Esophagus squamous epithelium (tissue), 5 donors: ENCODE measurements around the gene DBR1. TPM values are rescaled to one million over a fixed set of nuclear protein-coding genes. Genes with fewer than 3 reads are reported as not detected.

ENCODE experiments used
- DNase-seq: peaks from one replicate; lab custom pipeline; 2025; lab: John Stamatoyannopoulos, UW
- H3K27ac ChIP-seq, 4 donors: fragments of 200-600 bp; sonication (generic); one replicate each; pipeline ENCODE4 v1.5.1; 2016 to 2019; ENCODE audit warnings: mild to moderate bottlenecking in 1 of 4
- H3K27me3 ChIP-seq, 4 donors: fragments of 200-600 bp; sonication (generic); 1 replicate in 3 of 4; 2 replicates in 1 of 4; pipeline versions ENCODE4 v1.5.1 to v1.6.0; 2017 to 2021; ENCODE audit warnings: antibody characterized with exemption in 1 of 4
- H3K36me3 ChIP-seq, 3 donors: fragments of 200-600 bp; sonication (generic); one replicate each; pipeline ENCODE4 v1.5.1; 2016 to 2019
- H3K4me1 ChIP-seq, 3 donors: fragments of 200-600 bp; sonication (generic); one replicate each; pipeline ENCODE4 v1.5.1; 2017 to 2019
- H3K4me3 ChIP-seq, 4 donors: fragments of 200-600 bp; sonication (generic); 1 replicate in 3 of 4; 2 replicates in 1 of 4; pipeline ENCODE4 v1.5.1; 2016 to 2019; ENCODE audit warnings: mild to moderate bottlenecking in 2 of 4, moderate library complexity in 1 of 4
- H3K9me3 ChIP-seq, 3 donors: fragments of 200-600 bp; sonication (generic); one replicate each; pipeline ENCODE4 v1.5.1; 2016 to 2019
- POLR2A ChIP-seq, 4 donors: fragments of 450-650 bp; IDR thresholded peaks; one replicate each; pipeline ENCODE4 v1.6.1; 2017; ENCODE audit warnings: antibody characterized with exemption in 4 of 4, mild to moderate bottlenecking in 4 of 4, moderate library complexity in 3 of 4
- WGBS, 2 donors: methylation state at CpG; one replicate each; pipeline ENCODE4 v1.1.5; 2018; 5-methylcytosine and 5-hydroxymethylcytosine counted together
- intact Hi-C: fragments of 100-400 bp; cut with DNase I; formaldehyde crosslinking; loops from one replicate; pipeline ENCODE4 v1.15.0; 2022
- total RNA-seq, 4 donors: library from RNA; depleted of rRNA; stranded (reverse); fragments of >200 nt; gene quantifications; one replicate each; pipeline ENCODE4 v1.1.0, GENCODE V29; 2016
- TF ChIP-seq, protein P1 (sequence below), 6 experiments: fragments of 450-650 bp in 4 of 6; fragments of 200-600 bp in 2 of 6; sonication (generic) in 2 of 6; IDR thresholded peaks; one replicate each; pipeline ENCODE4 v1.5.1; 2016 to 2019; ENCODE audit warnings: antibody characterized with exemption in 6 of 6, mild to moderate bottlenecking in 4 of 6, moderate library complexity in 4 of 6
- donor health status: DM: yes; HTN: yes; CAD: no.

The DBR1 gene
- total RNA-seq, 4 donors from 2014 or later = 8.1 to 15.3 (median 11.0) TPM

- 33 to 34% methylated on average over 5 of the region's 5 CpGs for WGBS, 2 donors
- Histone ChIP-seq H3K27me3 (no peaks in the 10 kb centered on the region), H3K27ac (peak overlapping the region in 1 of 4 donors; percentile 57), H3K36me3 (no peaks in the 10 kb centered on the region), H3K4me3 (no peak overlapping the region), H3K4me1 (peaks cover 0 to 7% (median 0%) of the 10 kb centered on the region in 3 donors), H3K9me3 (no peaks in the 10 kb centered on the region)
- no peak for DNase-seq
- intact Hi-C loops = no loop called here
- TF ChIP-seq, protein P1, sequence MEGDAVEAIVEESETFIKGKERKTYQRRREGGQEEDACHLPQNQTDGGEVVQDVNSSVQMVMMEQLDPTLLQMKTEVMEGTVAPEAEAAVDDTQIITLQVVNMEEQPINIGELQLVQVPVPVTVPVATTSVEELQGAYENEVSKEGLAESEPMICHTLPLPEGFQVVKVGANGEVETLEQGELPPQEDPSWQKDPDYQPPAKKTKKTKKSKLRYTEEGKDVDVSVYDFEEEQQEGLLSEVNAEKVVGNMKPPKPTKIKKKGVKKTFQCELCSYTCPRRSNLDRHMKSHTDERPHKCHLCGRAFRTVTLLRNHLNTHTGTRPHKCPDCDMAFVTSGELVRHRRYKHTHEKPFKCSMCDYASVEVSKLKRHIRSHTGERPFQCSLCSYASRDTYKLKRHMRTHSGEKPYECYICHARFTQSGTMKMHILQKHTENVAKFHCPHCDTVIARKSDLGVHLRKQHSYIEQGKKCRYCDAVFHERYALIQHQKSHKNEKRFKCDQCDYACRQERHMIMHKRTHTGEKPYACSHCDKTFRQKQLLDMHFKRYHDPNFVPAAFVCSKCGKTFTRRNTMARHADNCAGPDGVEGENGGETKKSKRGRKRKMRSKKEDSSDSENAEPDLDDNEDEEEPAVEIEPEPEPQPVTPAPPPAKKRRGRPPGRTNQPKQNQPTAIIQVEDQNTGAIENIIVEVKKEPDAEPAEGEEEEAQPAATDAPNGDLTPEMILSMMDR (IDR thresholded peaks at IDR 0.05) = no peak
- peak in 1 of 4 donors; percentile 8 for TF ChIP-seq POLR2A (IDR thresholded peaks at IDR 0.05)
Observed at GRCh38 chr3:138125548-138126221, 49.0 kb downstream of the DBR1 start.

- Histone ChIP-seq H3K27me3 (no peaks in the 10 kb centered on the region), H3K27ac (no peak overlapping the region), H3K36me3 (no peaks in the 10 kb centered on the region), H3K4me3 (no peak overlapping the region), H3K4me1 (peaks cover 0 to 7% (median 0%) of the 10 kb centered on the region in 3 donors), H3K9me3 (no peaks in the 10 kb centered on the region)
- DNase-seq = no peak
- no peak for TF ChIP-seq POLR2A (IDR thresholded peaks at IDR 0.05)
- TF ChIP-seq, protein P1 (IDR thresholded peaks at IDR 0.05) = no peak
- WGBS, 2 donors = 70 to 75% methylated on average over 9 of the region's 10 CpGs
- intact Hi-C loops = no loop called here
Observed at GRCh38 chr3:138124706-138125355, 49.9 kb downstream of the DBR1 start.

GRCh38 chr3:138124188-138124587 is 50.5 kb downstream of the DBR1 start:
- intact Hi-C loops = no loop called here
- Histone ChIP-seq H3K4me1 (peaks cover 0 to 7% (median 0%) of the 10 kb centered on the region in 3 donors), H3K36me3 (no peaks in the 10 kb centered on the region), H3K27me3 (no peaks in the 10 kb centered on the region), H3K4me3 (no peak overlapping the region), H3K27ac (no peak overlapping the region), H3K9me3 (no peaks in the 10 kb centered on the region)
- no peak for TF ChIP-seq POLR2A (IDR thresholded peaks at IDR 0.05)
- TF ChIP-seq, protein P1 (IDR thresholded peaks at IDR 0.05) = no peak
- no peak for DNase-seq
- WGBS, 2 donors = 90 to 93% methylated on average over 6 of the region's 6 CpGs

- intact Hi-C loops = loop anchor here (5.0 kb wide), 1 partner anchor 52 kb away; no protein-coding TSS in a partner anchor
- no peak for DNase-seq
- Histone ChIP-seq H3K4me3 (no peak overlapping the region), H3K27me3 (no peaks in the 10 kb centered on the region), H3K36me3 (no peaks in the 10 kb centered on the region), H3K27ac (no peak overlapping the region), H3K9me3 (no peaks in the 10 kb centered on the region), H3K4me1 (peaks cover 0 to 24% (median 4%) of the 10 kb centered on the region in 3 donors)
- TF ChIP-seq, protein P1 (IDR thresholded peaks at IDR 0.05) = no peak
- TF ChIP-seq POLR2A (IDR thresholded peaks at IDR 0.05) = no peak
- 56 to 66% methylated on average over 4 of the region's 4 CpGs for WGBS, 2 donors
Observed at GRCh38 chr3:138119423-138119766, 55.3 kb downstream of the DBR1 start.
